Pericardium fibroblast (primary cell): Measurements from ENCODE around the gene KDM3B. TPM values are rescaled to one million over a fixed set of nuclear protein-coding genes. Genes with fewer than 3 reads are reported as not detected.

Experiments used
- total RNA-seq: library from RNA; depleted of rRNA; stranded (reverse); fragments of >200 nt; gene quantifications from 2 replicates; pipeline ENCODE4 v1.2.3, GENCODE V29; 2015

The KDM3B gene, protein sequence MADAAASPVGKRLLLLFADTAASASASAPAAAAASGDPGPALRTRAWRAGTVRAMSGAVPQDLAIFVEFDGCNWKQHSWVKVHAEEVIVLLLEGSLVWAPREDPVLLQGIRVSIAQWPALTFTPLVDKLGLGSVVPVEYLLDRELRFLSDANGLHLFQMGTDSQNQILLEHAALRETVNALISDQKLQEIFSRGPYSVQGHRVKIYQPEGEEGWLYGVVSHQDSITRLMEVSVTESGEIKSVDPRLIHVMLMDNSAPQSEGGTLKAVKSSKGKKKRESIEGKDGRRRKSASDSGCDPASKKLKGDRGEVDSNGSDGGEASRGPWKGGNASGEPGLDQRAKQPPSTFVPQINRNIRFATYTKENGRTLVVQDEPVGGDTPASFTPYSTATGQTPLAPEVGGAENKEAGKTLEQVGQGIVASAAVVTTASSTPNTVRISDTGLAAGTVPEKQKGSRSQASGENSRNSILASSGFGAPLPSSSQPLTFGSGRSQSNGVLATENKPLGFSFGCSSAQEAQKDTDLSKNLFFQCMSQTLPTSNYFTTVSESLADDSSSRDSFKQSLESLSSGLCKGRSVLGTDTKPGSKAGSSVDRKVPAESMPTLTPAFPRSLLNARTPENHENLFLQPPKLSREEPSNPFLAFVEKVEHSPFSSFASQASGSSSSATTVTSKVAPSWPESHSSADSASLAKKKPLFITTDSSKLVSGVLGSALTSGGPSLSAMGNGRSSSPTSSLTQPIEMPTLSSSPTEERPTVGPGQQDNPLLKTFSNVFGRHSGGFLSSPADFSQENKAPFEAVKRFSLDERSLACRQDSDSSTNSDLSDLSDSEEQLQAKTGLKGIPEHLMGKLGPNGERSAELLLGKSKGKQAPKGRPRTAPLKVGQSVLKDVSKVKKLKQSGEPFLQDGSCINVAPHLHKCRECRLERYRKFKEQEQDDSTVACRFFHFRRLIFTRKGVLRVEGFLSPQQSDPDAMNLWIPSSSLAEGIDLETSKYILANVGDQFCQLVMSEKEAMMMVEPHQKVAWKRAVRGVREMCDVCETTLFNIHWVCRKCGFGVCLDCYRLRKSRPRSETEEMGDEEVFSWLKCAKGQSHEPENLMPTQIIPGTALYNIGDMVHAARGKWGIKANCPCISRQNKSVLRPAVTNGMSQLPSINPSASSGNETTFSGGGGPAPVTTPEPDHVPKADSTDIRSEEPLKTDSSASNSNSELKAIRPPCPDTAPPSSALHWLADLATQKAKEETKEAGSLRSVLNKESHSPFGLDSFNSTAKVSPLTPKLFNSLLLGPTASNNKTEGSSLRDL (N-terminal part only)
- 19.0 and 27.5 TPM in 2 replicates for total RNA-seq

DNA sequence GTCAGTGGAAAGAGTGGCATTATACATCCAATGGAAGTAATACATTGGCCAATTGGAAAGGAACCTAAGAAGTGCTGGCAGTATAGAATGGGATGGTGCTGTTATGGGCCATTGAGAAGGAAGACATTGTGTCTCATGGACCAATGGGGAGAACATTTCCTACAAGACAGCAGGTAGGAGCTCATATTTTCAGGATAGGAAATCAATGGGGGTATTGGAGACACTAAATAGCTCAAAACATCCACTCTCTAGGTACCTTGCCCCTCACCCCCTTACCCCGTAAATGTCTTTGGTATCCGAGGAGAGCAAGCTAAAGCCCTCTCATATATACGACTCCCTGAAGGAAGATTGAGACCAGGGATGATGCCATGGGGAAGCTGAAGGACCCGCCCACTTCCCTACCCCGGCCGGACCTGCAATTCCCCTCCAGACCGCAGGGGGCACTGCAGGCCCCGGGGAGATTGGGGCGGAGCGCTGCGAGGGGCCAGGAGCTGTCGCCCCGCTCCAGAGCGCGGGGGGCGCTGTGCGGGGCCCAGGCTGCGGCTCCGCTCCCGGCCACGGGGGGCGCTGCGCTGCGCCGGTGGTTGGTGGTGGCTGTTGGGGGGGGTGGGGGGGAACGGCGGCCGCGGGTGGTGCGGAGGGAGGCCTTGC lies at the start of gene KDM3B:
Gene KDM3B, plus strand, starts transcription at position 615 of the 651 bp plus-strand sequence. CDS start 111 bp downstream, outside the sequence.

DNA sequence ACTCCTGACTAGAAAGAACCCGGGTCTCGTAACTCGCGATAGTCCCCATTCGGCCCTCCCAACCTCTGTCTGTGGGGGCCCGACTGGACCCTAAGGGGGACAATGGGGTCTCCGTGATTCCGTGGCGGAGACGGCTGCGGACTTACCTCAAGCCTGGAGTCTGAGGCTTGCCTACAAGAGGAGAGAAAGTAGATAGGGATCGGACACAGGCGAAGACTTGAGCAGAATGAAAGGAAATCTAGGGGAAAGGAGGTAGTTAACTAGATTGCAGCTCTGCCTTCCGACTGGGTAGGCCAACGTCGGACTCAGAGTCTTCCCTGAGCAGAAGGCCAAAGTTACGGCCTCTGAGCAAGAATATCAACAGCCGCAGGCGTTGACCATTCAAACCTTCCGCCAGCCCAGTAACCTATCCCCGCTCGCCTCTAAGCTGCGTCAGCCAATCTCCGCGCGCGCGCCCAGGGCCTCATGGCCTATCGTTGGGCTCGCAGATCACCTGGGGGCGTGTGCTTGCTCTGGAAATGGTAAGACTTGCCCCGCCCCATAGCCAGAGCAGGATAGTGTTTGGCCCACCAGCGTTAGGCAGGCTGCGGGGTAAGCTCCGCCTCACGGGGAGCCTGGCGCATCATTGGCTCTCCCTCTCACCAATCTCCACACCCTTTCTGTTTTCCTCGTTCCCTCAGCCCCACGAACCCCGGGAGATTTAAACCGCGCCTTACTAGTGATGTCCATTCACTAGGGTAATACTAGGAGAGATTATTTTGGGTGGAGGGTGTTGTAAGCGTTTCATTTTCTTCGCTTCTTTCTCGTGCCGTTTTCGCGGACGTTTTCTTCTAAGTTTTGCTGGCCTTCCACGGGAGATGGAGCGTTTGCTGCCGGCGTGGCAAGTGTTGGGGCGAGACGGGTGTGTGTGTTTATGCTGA lies 20.8 kb upstream of the KDM3B start, which contains the start of gene CDC25C:
Gene CDC25C, minus strand, starts transcription at position 356 of the 920 bp plus-strand sequence. CDS start 624 bp downstream, outside the sequence.

DNA sequence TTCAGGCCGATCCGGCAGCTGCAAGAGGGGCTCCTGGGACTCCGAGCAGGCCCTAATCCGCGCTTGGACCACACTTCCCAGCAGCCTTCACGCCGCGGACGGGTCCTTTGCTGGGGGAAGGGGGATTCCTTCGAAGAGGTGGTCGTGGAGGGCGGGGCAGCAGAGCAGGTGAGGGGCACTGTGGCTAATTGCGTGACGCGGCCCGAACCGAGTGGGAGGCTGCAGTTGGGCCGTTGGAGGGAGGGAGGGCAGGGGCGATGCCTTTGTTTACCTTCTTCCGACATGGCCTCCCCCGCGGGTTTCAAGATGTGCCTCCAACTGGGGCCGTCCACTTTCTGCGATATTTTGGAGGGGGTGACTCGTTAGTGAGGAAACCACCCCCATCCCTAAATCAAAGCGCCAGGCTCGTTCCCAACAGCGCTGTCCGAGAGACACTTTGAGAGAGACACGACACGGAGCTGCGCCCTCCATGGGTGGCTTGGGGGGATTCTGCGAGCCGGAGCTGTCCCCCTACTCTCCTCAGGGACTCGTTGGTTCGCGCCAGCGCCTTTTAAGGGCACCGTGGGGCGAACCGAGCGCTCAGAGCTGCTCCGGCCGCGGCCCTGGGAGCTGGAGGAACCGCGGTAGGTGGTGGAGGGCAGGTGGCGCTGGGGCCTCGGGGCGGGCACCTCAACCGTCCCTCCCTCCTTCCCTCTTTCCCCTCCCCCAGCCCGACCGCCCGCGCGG lies 14.6 kb upstream of the KDM3B start, which contains the start of gene FAM53C:
Gene FAM53C, plus strand, starts transcription at position 582 of the 726 bp plus-strand sequence. CDS start 3,070 bp downstream, outside the sequence.

DNA sequence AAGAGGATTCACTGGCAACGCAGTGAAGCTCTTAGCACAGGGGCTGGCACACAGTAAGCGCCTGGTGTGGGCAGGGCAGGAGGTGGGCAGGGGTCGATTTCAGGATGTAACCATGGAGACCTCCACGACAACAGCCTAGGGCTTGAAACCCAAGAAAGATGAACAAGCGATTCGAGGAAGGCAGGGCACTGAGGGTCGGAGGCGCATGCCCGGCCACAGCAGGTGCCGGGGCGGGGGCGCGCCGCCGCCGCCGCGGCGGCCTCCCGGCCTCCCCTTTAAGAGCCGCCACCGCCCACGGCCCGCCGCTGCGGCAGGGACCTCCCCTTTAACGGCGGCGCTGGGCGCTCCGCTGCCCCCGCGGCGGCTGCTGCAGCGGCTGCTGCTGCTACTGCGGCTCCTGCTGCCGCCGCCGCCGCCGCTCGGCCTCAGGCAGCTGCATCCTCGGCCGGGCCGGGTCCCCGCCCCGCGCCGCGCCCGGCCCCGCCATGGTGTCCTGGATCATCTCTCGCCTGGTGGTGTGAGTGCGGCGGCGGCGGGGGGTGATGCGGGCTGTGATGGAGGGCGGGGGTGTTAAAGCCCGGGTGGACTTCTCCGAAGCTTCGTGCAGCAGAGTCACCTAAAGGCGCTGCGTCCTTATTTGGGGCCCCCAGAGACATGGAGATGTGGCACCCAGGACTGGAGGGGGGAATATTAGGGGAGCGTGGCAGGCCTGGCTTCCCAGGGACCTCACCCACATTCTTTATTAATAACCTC lies 86.4 kb downstream of the KDM3B start, which contains the start of gene REEP2:
Gene REEP2, plus strand, starts transcription at position 334 of the 753 bp plus-strand sequence. Its CDS starts 152 bp downstream, at position 486.

DNA sequence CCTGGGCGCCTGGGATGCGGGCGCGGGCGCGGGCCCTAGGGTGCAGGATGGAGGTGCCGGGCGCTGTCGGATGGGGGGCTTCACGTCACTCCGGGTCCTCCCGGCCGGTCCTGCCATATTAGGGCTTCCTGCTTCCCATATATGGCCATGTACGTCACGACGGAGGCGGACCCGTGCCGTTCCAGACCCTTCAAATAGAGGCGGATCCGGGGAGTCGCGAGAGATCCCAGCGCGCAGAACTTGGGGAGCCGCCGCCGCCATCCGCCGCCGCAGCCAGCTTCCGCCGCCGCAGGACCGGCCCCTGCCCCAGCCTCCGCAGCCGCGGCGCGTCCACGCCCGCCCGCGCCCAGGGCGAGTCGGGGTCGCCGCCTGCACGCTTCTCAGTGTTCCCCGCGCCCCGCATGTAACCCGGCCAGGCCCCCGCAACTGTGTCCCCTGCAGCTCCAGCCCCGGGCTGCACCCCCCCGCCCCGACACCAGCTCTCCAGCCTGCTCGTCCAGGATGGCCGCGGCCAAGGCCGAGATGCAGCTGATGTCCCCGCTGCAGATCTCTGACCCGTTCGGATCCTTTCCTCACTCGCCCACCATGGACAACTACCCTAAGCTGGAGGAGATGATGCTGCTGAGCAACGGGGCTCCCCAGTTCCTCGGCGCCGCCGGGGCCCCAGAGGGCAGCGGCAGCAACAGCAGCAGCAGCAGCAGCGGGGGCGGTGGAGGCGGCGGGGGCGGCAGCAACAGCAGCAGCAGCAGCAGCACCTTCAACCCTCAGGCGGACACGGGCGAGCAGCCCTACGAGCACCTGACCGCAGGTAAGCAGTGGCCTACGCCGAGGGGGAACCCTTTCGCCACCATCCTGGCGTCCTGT lies 113.0 kb downstream of the KDM3B start, which contains the start of gene EGR1:
Gene EGR1, plus strand, starts transcription at position 219 of the 864 bp plus-strand sequence. Its CDS starts 283 bp downstream, at position 502.

Other genes with a start within 250 kb of the KDM3B start
- 1.2 and 1.4 TPM in 2 replicates for gene NME5, start 213.3 kb upstream of the KDM3B start, total RNA-seq
- 20.6 and 22.8 TPM in 2 replicates for gene BRD8, start 174.1 kb upstream of the KDM3B start, total RNA-seq
- gene KIF20A, start 173.6 kb upstream of the KDM3B start, total RNA-seq, result 1.3 and 4.3 TPM in 2 replicates
- 13.1 and 17.3 TPM in 2 replicates for gene CDC23, start 139.4 kb upstream of the KDM3B start, total RNA-seq
- gene GFRA3, start 78.1 kb upstream of the KDM3B start, total RNA-seq, result not detected in 2 replicates
- 0.12 TPM in 1 of 2 replicates, not detected in the other for gene CDC25C, start 20.9 kb upstream of the KDM3B start, total RNA-seq
- gene FAM53C, start 14.4 kb upstream of the KDM3B start, total RNA-seq, result 23.8 and 24.7 TPM in 2 replicates
- 4.8 and 5.4 TPM in 2 replicates for gene REEP2, start 86.4 kb downstream of the KDM3B start, total RNA-seq
- gene EGR1, start 112.8 kb downstream of the KDM3B start, total RNA-seq, result 54.5 and 62.2 TPM in 2 replicates
- 59.1 and 68.1 TPM in 2 replicates for gene ETF1, start 190.6 kb downstream of the KDM3B start, total RNA-seq
- gene HSPA9, start 222.7 kb downstream of the KDM3B start, total RNA-seq, result 201 and 290 TPM in 2 replicates